GM13976 (cell line): Measurements from ENCODE around the gene FYCO1.

Experiments
- DNase-seq: peaks from one replicate; pipeline ENCODE4 v3.0.0; 2012; ENCODE audit warnings: low spot score
- in situ Hi-C: fragments of 300-500 bp; cut with MboI; formaldehyde crosslinking; loops from one replicate; pipeline ENCODE4 v1.12.0; 2022; ENCODE audit warnings: low sequenced_read_pairs, mixed read lengths, inconsistent platforms; ENCODE audit not compliant: unreplicated experiment
- TF ChIP-seq, protein P1 (sequence below): IDR thresholded peaks from 2 replicates; pipeline ENCODE4 v1.5.1; 2012; ENCODE audit warnings: borderline replicate concordance, mild to moderate bottlenecking; ENCODE audit not compliant: insufficient read depth; ENCODE audit errors: extremely low read depth, missing control alignments, control extremely low read depth

FYCO1 gene

DNA sequence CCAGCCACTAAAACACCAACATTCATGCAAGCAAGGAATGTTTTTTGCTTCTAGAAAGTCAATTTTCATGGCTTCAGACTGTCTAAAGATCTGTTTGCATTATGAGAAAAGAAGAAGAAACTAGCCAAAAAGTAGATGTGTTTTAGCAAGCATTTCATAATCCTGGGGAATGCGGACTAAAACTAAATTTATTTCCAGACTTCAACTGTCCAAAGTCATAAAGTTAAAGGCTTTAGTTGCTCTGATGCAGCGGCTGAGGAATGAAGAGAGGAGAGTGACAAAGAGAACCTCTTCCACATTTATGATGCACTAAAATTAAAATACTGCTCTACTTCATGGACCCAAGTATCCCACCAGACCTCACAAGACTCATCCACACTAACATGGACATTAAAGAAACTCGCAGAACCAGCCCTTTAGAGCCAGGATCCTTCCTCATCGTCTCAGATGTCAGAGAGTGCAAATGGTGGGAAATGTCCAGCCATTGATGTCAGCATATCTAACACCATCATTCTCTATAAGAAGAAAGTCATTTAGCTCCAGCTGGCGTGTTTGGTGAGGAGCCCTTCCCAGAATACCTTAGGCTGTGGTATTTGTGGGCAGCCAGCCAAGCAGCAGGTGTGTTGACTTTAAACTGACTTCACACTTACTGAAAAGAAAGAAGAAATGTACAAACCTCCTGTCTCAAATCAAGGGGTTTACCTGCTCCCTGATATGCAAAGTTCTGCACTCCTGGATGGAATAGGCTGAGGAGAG is 17.4 kb downstream of the FYCO1 start:
- TF ChIP-seq, protein P1, sequence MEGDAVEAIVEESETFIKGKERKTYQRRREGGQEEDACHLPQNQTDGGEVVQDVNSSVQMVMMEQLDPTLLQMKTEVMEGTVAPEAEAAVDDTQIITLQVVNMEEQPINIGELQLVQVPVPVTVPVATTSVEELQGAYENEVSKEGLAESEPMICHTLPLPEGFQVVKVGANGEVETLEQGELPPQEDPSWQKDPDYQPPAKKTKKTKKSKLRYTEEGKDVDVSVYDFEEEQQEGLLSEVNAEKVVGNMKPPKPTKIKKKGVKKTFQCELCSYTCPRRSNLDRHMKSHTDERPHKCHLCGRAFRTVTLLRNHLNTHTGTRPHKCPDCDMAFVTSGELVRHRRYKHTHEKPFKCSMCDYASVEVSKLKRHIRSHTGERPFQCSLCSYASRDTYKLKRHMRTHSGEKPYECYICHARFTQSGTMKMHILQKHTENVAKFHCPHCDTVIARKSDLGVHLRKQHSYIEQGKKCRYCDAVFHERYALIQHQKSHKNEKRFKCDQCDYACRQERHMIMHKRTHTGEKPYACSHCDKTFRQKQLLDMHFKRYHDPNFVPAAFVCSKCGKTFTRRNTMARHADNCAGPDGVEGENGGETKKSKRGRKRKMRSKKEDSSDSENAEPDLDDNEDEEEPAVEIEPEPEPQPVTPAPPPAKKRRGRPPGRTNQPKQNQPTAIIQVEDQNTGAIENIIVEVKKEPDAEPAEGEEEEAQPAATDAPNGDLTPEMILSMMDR = no peak
- DNase-seq = no peak
- in situ Hi-C loops = no loop called here

DNA sequence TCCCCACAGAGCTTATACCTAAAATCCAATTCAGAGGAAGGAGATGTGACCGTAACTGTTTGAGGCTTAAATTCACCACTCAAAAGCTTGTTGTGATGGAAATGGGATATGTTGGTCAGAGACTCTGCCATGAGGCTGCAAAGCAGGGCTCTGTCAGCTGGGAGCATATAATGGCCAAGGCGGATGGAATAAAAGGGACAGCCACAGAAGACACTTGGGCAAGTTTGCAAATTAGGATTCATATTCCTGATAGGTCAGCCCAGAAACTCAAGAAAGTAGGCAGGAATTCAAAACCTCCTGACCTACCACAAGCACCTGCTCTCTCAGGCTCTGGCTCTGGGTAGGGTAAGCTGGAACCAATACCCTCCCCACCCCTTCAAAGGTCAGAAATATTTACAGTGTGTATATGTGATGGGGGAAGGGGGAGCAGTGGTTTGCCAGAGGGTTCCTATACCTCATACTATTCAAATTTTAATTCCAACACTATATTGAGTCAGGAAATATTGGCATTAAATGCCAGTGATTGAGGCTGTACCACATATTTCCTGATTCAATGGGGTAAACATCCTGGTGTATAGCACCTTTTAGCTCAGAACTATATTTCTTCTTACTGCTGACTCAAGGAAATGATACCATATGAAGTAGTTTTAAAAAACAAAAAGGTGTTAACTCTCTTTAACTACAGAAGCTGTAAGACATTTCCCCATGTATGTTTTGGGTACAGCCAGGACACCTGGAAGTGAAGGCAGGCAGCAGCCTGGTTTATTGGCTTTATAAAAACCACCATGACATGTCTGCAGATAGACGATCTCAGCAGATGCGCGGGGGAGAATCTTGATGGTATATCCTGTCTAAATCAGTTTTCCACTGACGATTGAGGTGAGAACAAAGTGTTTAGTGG is 19.2 kb downstream of the FYCO1 start:
- DNase-seq = no peak
- TF ChIP-seq, protein P1 = no peak
- in situ Hi-C loops = no loop called here

DNA sequence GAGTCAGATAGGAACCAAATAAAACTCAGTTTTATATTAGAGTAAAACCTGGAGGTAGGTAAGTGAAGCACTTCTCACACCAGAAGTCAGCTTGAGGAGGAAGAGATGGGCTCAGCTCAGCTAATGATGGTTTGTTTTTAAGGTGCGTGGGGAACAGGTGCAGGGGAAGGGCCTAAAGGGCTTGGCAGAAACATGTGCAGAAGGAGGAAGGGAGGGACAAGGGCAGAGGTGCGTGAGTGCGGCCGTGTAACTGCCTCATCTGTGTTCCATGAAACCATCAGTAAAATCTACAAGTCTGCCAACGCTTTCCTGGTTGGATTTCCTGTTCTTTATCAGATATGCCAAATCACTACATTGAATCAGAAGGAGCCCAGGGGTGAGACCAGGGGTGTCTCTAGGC is 19.9 kb downstream of the FYCO1 start:
- no peak for DNase-seq
- in situ Hi-C loops = no loop called here
- TF ChIP-seq, protein P1 = no peak

DNA sequence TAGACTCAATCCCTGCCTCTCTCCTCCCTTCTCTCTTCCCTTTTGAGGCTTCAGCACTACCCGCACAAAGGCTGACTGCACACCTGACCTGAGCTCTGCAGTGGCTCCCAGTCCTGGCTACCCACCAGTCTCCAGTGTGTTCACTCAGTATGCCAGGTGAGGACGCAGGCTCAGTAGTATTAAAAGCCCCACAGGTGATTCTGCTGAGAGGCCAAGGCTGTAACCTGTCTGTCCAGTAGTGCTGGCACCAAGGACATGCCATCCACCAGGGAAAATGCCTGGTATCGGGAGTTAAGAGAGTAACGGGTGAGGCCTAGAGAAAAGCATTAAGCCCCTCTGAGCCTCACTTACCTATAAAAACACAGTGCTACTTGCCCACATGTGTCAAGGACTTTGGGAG is 20.9 kb downstream of the FYCO1 start:
- in situ Hi-C loops = no loop called here
- TF ChIP-seq, protein P1 = no peak
- DNase-seq = no peak

DNA sequence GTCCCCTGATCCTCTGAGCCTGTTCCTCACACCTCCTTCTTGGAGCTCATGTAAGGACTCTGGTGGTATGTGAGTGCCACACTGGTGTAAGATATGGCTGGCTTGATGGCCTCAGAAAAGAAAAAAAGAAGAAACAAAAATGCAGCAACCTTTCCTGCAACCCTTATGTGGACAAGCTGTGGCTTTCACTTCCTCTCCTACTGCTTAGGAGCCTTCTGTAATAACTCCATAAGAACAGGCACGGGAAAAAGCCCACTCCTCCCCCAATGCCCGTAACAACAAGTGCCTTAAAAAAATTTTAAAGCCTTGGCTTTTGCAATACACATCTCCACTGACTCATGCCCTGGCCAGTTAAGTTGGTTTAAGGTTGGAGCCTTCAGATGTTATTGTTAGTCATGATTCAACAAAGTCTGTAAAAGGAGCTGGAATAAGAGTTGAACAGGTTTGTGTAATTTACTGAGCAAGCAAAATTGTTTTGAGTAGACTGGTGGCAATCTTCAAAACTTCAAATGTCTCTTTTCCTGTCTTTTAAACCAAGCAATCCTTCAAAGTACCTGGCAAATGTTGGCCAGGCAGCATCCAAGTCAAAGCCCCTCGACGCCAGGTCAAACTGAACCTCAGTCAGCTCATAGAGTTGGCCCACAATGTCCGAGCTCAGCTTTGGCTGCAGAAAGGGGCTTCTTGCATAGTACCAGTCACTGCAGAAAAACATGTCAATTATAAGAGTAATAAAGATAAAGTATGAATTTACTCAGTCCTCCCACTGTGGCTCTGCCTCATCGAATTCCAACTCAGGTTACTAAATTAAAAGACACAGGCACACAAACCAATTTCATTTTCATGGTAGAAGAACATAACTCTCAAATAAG is 22.9 kb downstream of the FYCO1 start:
- in situ Hi-C loops = no loop called here
- TF ChIP-seq, protein P1 = no peak
- no peak for DNase-seq

DNA sequence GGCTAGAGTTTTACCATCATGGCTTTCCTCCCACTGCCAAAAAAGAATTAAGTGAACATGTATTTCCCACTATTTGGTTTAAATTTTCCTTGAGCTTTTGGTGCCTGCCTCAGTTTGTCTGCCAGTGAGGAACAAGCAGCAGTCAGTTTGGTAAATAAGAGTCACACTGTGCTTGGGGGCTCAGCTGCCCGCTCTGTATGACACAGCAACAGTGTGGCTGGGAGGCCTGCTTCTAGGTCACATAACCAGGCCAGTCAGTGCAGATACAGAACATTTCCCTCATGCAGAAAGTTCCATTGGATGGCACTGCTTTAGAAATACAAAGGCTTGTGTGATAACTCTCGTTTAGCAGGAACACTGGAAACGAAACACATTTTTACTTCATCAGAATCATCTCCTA is 25.7 kb downstream of the FYCO1 start:
- in situ Hi-C loops = no loop called here
- TF ChIP-seq, protein P1 = no peak
- no peak for DNase-seq
